Measurements from ENCODE around the gene MCTP1. TPM values are rescaled to one million over a fixed set of nuclear protein-coding genes. Genes with fewer than 3 reads are reported as not detected.

MCTP1 gene
- total RNA-seq, 1 donor from 2014 or later, result 1.9 TPM

DNA sequence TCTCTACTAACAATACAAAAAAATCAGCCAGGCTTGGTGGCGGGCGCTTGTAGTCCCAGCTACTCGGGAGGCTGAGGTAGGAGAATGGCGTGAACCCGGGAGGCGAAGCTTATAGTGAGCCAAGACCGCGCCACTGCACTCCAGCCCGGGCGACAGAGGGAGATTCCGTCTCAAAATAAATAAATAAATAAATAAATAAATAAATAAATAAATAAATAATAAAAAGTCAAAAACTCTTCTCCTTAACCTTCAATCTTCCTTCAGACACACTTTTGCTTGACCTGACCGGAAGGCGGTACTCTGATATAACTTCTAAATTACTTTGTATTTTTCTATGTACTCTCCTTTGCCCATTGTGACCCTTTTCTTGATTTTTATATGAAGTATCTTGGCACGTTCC, 364.3 kb downstream of the MCTP1 start:
- Mint-ChIP-seq H3K36me3 (ENCODE audit: low read depth) (no peaks in the 10 kb centered on the region), H3K27ac (no peak overlapping the region), H3K27me3 (peaks cover 2% of the 10 kb centered on the region), H3K9me3 (no peaks in the 10 kb centered on the region), H3K4me3 (no peak overlapping the region), H3K4me1 (no peaks in the 10 kb centered on the region)
- POLR2A ChIA-PET, result no interaction called here
- ATAC-seq (ENCODE audit: low read depth), result no peak
- DNase-seq, result no peak
- CTCF ChIA-PET, result no interaction called here
- TF ChIP-seq, protein P1, sequence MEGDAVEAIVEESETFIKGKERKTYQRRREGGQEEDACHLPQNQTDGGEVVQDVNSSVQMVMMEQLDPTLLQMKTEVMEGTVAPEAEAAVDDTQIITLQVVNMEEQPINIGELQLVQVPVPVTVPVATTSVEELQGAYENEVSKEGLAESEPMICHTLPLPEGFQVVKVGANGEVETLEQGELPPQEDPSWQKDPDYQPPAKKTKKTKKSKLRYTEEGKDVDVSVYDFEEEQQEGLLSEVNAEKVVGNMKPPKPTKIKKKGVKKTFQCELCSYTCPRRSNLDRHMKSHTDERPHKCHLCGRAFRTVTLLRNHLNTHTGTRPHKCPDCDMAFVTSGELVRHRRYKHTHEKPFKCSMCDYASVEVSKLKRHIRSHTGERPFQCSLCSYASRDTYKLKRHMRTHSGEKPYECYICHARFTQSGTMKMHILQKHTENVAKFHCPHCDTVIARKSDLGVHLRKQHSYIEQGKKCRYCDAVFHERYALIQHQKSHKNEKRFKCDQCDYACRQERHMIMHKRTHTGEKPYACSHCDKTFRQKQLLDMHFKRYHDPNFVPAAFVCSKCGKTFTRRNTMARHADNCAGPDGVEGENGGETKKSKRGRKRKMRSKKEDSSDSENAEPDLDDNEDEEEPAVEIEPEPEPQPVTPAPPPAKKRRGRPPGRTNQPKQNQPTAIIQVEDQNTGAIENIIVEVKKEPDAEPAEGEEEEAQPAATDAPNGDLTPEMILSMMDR (IDR thresholded peaks at IDR 0.05), result no peak
- intact Hi-C loops (cut with micrococcal nuclease), result no loop called here

DNA sequence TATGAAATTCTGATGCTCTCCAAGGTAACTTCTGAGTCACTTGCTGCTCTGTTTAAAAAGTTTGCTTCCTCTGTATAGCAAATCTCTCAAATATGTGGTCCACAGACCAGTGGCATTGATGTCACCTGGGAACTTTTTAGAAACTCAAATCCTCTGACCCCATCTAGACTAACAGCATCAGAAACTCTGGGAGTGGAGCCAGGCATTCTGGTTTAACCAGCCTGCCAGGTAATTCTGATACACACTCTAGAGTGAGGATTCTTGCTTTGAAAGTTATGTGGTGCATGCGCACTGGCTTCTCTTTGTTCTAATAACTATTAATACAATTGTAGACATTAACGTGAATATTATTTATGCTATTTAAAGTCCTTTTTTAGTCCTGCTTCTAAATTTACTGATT, 368.3 kb downstream of the MCTP1 start:
- no peaks in the 10 kb centered on the region for H3K9me3 Mint-ChIP-seq
- DNase-seq (no peak), ATAC-seq (ENCODE audit: low read depth) (no peak)
- intact Hi-C loops (cut with micrococcal nuclease), result no loop called here
- no peaks in the 10 kb centered on the region for H3K36me3 Mint-ChIP-seq (ENCODE audit: low read depth)
- POLR2A ChIA-PET, result no interaction called here
- no peak overlapping the region for H3K4me3 Mint-ChIP-seq
- CTCF ChIA-PET, result no interaction called here
- H3K4me1 Mint-ChIP-seq, result no peaks in the 10 kb centered on the region
- peaks cover 2% of the 10 kb centered on the region for H3K27me3 Mint-ChIP-seq
- H3K27ac Mint-ChIP-seq, result no peak overlapping the region
- TF ChIP-seq, protein P1 (IDR thresholded peaks at IDR 0.05), result no peak

DNA sequence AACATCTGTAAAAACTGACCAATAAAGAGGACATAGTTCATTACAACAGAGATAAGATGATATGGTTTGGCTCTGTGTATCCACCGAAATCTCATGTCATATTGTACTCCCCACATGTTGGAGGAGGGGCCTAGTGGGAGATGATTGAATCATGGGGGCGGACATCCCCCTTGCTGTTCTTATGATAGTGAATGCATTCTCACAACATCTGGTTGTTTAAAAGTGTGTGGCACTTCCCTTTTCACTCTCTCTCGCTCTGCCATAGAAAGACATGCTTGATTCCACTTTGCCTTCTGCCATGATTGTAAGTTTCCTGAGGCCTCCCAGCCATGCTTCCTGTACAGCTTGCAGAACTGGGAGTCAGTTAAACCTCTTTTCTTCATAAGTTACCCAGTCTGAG, 373.6 kb downstream of the MCTP1 start:
- Mint-ChIP-seq H3K4me3 (no peak overlapping the region), H3K27ac (no peak overlapping the region), H3K27me3 (peaks cover 2% of the 10 kb centered on the region), H3K9me3 (peaks cover 2% of the 10 kb centered on the region), H3K4me1 (no peaks in the 10 kb centered on the region), H3K36me3 (ENCODE audit: low read depth) (no peaks in the 10 kb centered on the region)
- TF ChIP-seq, protein P1 (IDR thresholded peaks at IDR 0.05), result no peak
- ChIA-PET POLR2A (no interaction called here), CTCF (no interaction called here)
- no peak for ATAC-seq (ENCODE audit: low read depth)
- intact Hi-C loops (cut with micrococcal nuclease), result no loop called here
- no peak for DNase-seq

DNA sequence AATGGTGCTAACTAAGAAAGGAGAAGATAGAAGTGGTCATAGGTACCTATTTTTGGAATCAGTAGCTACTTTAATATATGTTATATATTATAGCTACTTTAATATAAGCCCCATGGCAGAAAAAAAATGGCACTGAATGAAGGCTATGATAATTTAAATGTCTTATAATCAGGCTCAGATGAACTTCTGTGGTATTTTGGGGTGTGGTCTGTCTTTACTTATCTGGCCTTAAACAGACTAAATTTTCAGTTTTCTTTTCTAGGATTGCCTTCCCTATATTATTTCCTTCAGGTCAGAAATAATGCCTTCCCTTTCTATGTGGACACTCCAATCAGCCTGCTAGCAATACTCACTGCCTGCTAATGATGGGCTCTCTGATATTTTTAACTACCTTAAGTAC, 374.2 kb downstream of the MCTP1 start:
- Mint-ChIP-seq H3K4me1 (no peaks in the 10 kb centered on the region), H3K9me3 (peaks cover 2% of the 10 kb centered on the region), H3K27ac (no peak overlapping the region), H3K4me3 (no peak overlapping the region), H3K36me3 (ENCODE audit: low read depth) (no peaks in the 10 kb centered on the region), H3K27me3 (no peaks in the 10 kb centered on the region)
- POLR2A ChIA-PET, result no interaction called here
- TF ChIP-seq, protein P1 (IDR thresholded peaks at IDR 0.05), result no peak
- ATAC-seq (ENCODE audit: low read depth) (no peak), DNase-seq (no peak)
- intact Hi-C loops (cut with micrococcal nuclease), result no loop called here
- CTCF ChIA-PET, result no interaction called here

DNA sequence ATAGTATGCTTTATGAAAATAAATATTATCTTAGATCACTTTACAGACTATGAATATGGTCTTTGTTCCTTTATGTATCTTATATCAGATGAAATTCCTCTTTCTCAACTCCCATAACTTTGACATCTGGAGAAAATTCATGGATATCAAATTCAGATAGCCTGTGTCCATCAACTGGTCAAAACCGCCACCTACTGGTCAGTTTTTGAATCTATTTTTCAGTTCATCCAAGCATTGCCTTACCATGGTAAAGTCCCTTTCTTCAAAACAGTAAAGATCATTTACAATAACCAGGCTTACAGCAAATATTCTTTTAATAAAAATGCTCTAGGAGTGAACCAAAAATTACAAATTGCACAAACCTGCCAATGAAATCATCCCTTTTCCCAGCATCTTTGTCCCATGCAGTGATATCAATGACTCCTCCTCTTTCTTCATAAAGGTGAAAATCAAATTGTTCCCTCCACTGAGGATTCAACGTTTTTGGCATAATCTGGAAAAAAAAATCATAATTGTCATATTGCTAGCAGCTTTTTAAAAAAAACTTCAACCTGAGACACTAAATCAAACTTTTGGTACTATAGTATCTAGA, 375.9 kb downstream of the MCTP1 start:
- CTCF ChIA-PET, result no interaction called here
- DNase-seq, result no peak
- ATAC-seq (ENCODE audit: low read depth), result no peak

More for the DNA sequence above, 375.9 kb downstream of the MCTP1 start:
- no peaks in the 10 kb centered on the region for H3K4me1 Mint-ChIP-seq
- H3K36me3 Mint-ChIP-seq (ENCODE audit: low read depth), result no peaks in the 10 kb centered on the region
- TF ChIP-seq, protein P1 (IDR thresholded peaks at IDR 0.05), result no peak
- intact Hi-C loops (cut with micrococcal nuclease), result loop anchor here (2.0 kb wide), 1 partner anchor 384 kb away; no protein-coding TSS in a partner anchor
- POLR2A ChIA-PET, result no interaction called here
- H3K9me3 Mint-ChIP-seq, result peaks cover 2% of the 10 kb centered on the region
- H3K4me3 Mint-ChIP-seq, result no peak overlapping the region
- H3K27ac Mint-ChIP-seq, result no peak overlapping the region
- H3K27me3 Mint-ChIP-seq, result no peaks in the 10 kb centered on the region

Measured in activated B cell treated with CpG ODN at 0.5 μM for 24 hours (primary cell).